Measurements from ENCODE around the gene ATP5ME.
"Not testable (repeated sequence)": the region's sequence is repeated elsewhere in the genome, so short reads cannot be mapped to it uniquely, and the experiment has no call there.

ATP5ME gene, protein sequence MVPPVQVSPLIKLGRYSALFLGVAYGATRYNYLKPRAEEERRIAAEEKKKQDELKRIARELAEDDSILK

DNA sequence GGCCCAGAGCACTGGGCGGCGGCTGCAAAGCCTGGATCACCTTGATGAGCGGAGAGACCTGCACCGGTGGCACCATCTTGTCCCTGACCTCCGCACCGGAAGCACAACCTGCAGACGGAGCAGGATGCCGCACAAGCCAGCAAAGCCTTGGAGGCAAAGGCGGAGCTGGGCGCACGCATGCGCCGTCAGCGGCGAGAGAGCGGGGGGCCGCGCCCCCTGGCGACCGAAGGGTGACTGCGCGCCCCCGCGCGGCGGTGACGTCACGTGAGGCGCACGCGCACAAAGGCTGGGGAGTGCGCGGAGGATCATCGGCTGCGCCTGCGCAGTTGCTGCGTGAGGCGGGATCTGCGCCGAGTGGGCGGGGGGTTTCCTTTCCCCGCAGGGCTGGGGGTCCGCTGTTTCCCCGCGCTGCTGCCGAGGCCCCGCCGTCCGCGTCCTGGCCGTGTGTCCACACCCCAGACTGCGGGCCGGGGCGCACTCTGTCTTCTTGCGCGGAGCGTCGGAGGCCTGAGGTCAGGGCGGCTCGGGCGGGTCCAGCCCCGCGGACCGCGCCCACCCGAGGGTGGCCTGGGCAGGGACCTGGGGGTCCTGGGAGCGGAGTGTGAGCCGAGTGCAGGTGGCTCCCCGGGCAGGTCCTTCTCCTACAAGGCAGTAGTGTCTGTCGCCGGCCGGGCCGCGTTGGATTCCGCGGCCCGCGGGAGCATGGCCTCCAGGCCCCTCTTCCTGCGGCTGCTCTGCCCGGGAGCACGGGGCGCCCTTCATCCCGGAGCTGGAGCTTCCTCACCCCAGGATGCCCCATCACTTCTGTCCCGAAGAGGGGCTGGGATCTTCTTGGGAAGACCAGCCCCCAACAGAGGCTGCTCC lies at the start of gene ATP5ME, which contains the start of gene MYL5:
TSS of gene ATP5ME (minus strand) at position 105 of the 864 bp plus-strand sequence. CDS start at position 76, 29 bp downstream.
TSS of gene MYL5 (plus strand) at position 371 of the 864 bp plus-strand sequence. CDS start 3,485 bp downstream, outside the sequence.
- DNase-seq (ENCODE audit: low spot score) = peak; percentile 99

DNA sequence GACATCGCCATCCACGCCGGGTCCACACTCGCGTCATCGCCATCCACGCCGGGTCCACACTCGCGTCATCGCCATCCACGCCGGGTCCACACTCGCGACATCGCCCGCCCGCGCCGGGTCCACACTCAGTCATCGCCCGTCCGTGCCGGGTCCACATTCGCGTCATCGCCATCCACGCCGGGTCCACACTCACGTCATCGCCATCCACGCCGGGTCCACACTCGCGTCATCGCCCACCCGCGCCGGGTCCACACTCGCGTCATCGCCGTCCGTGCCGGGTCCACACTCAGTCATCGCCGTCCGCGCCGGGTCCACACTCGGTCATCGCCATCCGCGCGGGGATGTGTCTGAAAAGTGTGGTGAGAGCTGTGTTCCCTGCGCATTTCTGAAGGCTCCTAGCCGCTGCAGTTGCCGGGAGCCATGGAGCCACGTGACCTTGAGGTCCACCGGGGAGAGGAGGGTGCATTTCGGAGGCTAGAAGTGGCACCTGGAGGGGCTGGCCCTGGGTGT lies 48.8 kb upstream of the ATP5ME start:
- DNase-seq (ENCODE audit: low spot score) = no peak

DNA sequence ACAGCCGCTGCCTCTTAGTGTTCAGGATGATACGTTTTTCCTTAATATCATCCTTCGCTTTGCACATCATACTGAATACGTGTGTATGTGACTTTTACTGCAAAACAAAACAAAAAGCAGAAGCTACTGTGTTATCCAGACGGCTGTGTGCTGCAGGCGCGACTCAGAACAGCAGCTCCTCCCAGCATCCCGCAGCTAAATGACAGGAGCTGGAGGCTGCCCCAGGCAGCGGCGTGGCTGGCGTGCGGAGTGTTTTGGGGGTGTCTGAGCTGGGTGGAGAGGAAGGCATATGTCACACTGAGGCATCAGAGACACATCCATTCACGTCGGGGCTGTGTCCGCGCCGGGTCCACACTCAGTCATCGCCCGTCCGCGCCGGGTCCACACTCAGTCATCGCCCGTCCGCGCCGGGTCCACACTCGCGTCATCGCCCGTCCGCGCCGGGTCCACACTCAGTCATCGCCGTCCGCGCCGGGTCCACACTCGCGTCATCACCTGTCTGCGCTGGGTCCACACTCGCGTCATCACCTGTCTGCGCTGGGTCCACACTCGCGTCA lies 48.2 kb upstream of the ATP5ME start:
- no peak for DNase-seq (ENCODE audit: low spot score)

DNA sequence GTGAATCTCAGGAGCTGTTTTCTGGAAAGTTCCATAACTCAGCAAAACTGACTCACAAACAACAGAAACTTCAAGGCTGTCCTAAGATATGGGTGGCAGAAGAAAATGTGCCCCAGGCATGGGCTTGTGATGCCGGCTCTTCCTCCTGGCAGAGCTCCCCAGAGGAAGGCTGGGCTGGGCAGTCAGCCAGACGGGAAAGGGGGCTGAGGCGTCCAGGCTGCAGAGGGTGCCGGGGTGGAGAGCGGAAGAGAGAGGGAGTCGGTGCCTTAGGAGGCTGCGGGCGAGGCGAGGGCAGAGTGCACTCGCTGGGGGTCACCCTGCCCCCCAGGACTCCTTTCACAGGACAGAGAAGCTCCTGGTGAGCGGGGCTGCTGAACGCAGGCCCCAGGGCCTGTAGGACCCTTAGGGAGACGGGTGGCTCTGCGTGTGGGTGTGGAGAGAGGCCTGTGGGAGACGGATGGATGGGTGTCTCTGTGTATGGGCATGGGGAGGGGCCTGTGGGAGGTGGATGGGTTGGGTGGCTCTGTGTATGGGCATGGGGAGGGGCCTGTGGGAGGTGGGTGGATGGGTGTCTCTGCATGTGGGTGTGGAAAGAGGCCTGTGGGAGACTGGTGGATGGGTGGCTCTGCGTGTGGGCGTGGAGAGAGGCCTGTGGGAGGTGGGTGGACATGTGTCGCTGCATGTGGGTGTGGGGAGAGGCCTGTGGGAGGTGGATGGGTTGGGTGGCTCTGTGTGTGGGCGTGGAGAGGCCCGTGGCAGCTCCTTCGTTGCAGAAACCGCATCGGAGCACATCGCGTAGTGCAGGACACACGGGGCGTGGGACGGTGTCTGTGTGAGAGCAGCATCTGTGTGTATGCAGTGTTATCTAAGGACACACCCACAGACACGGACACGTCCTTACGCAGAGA lies 47.4 kb upstream of the ATP5ME start:
- DNase-seq (ENCODE audit: low spot score) = no peak

DNA sequence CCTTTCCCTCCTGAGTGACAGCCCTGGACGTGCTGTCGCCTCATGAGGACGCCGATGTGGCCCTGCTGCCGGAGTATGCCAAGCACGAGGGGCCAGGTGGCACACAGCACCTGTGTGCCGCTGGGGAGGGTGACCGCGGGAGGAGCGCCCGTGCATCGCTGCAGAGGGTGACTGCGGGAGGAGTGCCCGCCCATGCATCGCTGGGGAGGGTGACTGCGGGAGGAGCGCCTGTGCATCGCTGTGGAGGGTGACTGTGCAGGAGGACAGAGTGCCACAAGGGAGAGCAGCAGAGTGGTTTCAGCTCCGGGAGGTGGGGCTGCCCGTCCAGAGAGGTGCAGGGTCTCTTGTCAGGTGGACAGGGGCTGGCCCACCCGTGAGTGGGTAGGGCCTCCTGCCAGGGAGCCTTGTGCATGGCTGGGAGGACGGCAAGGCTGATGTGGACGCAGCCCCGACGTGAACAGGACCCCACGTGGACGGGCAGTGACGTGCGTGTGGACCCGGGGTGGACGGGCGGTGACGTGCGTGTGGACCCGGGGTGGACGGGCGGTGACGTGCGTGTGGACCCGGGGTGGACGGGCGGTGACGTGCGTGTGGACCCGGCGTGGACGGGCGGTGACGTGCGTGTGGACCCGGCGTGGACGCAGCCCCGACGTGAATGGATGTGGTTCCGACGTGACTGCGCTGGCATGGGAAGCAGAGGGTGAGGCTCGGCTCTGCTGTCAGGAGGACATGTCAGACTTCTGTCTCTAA lies 46.2 kb upstream of the ATP5ME start:
- no peak for DNase-seq (ENCODE audit: low spot score)

DNA sequence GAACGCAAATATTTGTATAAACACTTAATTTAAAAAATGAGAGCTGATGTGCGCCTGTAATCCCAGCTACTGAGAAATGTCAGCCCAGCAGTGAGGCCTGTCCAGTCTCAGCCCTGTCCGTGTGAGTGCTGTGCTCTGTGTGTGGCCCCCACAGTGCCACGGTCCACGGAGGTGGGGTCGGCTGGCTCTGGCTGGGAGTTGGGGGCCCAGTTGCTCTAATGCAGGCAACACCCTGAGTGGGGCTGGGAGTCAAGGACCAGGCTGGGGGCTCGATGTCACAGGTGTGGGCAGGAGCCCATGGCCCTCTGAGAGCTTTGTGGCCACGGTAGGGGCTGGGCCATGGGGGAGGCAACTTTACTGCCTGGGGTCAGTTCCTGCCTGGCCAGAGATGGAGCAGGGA lies 44.4 kb upstream of the ATP5ME start:
- no peak for DNase-seq (ENCODE audit: low spot score)

DNA sequence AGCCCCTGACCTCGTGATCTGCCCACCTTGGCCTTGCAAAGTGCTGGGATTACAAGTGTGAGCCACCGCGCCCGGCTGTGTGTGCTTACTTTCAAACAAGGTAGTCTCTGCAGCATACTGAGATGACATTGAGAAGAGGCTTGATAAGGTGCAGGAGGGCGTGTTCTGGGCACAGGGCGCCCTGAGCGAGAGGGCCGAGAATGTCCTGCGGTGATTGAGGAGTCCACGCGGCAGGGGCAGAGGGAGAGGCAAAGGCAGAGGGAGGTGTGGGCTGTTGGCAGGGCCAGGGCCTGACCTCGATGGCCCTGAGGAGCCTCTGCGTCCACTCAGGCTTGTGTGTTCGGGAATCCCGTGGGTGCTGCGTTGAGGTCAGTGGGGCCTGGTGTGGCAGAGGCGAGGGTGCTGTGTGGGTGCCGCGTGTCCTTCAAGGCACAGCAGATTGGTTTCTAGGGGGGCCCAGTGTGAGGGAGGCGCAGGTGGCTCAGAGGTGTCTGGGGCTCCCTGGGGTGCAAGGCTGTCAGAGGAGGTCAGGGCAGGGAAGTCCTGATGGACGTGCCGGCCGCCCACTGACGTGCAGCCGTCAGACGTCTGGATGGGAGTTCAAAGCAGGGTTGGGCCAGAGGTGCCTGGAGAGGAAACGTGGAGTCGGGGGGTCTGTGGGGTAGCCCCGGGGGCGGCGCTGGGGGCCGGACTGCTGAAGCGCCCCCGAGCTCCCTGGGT lies 43.7 kb upstream of the ATP5ME start:
- no peak for DNase-seq (ENCODE audit: low spot score)

DNA sequence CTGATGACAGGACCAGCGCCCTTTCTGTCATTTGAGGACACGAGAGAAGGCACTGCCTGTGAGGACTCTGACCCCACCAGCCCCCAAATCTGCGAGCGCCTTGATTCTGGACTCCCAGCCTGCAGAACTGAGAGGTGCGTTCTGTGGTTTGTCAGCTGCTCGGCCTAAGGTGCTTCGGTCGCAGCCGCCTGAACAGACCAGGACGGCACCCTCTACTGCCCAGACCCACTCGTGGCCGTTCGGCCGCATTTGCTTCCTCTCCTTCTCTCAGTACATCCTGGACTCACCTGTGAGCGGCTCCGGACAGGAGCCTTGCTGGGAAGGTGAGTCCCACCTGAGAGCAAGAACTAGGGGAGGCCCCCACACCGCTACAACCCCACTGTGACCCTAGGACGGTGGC lies 40.0 kb upstream of the ATP5ME start:
- DNase-seq (ENCODE audit: low spot score) = no peak

DNA sequence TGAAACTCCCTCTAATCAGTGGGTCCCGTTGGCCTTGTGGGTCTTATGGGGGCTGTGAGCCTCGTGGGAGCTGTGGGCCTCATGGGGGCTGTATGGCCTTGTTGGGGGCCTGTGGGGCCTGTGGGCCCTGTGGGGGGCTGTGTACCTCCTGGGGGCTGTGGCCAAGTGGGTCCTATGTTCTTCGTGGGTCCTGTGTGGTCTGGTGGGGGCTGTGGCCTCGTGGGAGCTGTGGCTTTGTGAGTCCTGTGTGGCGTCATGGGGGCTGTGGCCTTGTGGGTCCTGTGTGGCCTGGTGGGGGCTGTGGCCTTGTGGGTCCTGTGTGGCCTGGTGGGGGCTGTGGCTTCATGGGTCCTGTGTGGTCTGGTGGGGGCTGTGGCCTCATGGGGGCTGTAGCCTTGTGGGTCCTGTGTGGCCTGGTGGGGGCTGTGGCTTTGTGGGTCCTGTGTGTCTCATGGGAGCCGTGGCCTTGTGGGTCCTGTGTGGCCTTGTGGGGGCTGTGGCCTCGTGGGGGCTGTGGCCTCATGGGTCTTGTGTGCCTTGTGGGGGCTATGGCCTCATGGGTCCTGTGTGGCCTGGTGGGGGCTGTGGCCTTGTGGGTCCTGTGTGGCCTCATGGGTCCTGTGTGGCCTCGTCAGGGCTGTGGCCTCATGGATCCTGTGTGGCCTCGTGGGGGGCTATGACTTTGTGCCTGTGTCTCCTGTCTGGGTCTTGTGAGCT lies 39.0 kb upstream of the ATP5ME start:
- DNase-seq (ENCODE audit: low spot score) = no peak

DNA sequence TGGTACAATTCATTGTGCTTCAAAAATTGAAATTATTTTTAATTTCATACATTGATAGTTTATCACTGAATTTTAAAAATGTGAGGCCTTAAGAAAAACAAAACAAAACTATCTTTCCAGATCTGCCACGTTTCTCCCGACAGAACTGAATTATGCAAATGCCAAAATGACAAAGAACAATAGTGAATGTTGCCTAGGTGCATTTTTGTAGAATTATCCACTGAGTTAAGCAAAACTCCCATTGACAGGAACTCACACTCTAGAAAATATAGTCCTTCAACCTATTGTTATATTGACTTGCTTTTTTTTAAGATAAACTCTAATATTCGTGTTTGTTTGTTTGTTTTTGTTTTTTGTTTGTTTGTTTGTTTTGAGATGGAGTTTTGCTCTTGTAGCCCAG lies 38.0 kb upstream of the ATP5ME start:
- no peak for DNase-seq (ENCODE audit: low spot score)

DNA sequence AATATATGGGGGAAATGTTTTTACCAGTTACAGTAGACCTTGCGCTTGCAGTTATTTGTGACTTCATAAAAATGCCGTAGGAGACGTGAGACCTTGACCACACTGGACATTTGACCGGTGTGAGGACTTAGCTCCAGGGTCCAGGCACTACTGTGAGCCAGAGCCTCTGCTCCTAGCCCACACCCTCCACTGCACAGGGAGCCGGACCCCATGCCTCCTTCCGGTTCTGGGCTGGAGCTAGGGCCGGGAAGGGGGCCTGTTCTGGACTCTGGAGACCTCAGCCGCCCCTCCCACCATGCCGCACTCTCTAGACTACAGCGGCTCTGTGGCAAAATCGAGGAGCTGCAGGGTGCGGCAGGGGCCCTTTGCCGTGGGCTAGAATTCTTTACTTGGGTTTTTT lies 36.8 kb upstream of the ATP5ME start:
- no peak for DNase-seq (ENCODE audit: low spot score)

DNA sequence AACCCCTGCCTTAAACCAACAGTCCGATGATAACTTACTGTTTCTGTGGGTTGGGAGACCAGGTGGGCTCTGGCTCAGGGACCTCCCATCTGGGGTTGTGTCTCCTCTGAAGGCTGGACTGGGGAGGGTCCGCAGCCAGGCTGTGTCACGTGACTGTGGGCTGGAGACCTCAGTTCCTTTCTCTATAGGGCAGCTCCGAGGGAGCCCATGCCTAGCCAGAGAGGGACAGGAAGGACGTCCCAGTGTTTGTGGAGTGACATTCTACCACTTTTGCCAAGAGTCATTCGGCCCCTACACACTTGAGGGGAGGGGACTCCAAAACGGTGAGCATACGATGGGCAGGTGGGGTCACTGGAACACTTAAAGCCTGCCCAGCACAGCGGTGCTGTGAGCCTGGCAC lies 36.0 kb upstream of the ATP5ME start:
- no peak for DNase-seq (ENCODE audit: low spot score)

DNA sequence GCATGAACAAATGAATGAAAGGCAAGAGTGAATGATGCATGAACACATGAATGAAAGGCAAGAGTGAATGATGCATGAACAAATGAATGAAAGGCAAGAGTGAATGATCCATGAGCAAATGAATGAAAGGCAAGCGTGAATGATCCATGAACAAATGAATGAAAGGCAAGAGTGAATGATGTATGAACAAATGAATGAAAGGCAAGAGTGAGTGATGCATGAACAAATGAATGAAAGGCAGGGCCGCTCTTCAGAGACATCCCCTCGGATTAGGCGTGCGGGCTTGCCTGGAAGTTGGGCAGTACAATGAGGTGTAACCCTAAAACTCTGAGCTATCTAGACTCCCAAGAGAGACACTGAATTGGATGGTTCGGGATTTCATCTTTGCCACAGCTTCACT lies 35.3 kb upstream of the ATP5ME start:
- DNase-seq (ENCODE audit: low spot score) = no peak

DNA sequence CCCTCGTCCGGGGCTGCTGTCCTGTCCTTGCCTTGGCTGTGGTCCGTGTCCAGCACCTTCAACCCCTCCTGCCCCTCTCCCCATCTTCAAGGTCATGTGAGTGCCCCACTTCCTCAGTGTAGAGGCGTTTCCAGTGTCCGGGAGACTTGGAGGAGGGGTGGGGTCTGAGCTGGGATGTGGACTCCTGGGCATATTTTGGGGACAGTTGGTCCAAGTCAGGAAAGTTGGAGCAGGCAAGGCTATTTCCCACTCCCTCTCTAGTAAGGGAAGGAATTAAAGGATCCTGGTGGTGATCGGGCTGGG lies 34.5 kb upstream of the ATP5ME start:
- DNase-seq (ENCODE audit: low spot score) = no peak

DNA sequence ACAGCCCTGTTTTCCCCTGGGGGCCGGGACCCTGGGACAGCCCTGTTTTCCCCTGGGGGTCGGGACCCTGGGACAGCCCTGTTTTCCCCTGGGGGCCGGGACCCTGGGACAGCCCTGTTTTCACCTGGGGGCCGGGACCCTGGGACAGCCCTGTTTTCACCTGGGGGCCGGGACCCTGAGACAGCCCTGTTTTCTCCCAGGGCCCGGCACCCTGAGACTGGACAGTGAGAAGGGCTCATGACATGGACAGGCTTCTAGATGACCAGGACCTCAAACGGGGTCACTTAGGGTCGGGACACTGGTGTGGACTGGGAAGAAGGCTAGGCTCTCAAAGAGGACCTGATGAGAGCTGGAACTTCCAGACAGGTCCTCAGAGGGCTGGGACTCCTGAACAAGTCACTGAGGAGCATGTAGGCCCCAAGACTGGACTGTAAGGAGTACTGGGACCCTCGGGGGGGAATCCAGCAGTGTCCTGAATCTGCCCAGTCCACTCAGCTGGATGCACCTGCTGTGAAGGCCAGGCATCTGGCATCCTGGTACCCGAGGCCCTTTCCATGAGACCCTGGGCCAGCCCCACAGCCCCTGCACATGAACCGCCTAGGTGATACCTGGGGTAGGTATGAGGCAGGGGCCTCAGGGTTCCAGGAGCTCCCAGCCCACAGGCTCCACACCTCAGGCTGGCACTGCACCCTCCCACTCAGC lies 34.0 kb upstream of the ATP5ME start:
- no peak for DNase-seq (ENCODE audit: low spot score)

DNA sequence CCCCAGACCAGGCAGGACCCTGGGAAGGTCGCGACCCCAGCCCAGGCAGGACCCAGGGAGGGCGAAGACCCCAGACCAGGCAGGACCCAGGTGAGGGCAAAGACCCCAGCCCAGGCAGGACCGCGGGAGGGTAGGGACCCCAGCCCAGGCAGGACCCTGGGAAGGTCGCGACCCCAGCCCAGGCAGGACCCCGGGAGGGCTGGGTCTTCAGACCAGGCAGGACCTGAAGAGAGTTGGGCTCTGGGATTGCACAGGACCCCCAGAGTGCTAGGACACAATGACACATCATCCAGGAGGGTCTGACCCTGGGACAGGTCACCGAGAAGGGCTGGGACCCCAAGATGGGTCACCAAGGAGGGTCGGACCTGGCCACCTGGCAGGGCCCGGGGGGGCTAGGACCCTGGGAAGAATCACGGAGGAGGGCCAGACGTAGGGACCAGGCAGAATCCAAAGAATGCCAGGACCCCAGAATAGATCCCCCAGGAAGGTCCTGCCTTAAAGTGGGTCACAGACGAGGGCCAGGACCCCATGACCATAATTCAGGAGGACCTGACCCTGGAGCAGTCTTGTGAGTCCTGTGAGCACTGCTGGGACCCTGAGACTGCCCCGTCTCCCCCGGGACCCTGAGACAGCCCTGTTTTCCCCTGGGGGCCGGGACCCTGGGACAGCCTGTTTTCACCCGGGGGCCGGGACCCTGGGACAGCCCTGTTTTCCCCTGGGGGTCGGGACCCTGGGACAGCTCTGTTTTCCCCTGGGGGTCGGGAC lies 32.9 kb upstream of the ATP5ME start:
- DNase-seq (ENCODE audit: low spot score) = no peak

DNA sequence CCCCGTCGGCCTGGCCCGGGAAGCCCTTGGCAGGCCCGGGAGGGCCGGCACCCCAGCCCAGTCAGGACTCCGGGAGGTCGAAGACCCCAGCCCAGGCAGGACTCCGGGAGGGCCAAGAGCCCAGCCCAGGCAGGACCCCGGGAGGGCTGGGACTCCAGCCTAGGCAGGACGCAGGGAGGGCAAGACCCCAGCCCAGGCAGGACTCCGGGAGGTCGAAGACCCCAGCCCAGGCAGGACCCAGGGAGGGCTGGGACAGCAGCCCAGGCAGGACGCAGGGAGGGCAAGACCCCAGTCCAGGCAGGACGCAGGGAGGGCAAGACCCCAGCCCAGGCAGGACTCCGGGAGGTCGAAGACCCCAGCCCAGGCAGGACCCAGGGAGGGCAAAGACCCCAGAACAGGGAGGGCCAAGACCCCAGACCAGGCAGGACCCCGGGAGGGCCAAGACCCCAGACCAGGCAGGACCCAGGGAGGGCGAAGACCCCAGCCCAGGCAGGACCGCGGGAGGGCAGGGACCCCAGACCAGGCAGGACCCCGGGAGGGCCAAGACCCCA lies 32.1 kb upstream of the ATP5ME start:
- DNase-seq (ENCODE audit: low spot score) = not testable (repeated sequence)

DNA sequence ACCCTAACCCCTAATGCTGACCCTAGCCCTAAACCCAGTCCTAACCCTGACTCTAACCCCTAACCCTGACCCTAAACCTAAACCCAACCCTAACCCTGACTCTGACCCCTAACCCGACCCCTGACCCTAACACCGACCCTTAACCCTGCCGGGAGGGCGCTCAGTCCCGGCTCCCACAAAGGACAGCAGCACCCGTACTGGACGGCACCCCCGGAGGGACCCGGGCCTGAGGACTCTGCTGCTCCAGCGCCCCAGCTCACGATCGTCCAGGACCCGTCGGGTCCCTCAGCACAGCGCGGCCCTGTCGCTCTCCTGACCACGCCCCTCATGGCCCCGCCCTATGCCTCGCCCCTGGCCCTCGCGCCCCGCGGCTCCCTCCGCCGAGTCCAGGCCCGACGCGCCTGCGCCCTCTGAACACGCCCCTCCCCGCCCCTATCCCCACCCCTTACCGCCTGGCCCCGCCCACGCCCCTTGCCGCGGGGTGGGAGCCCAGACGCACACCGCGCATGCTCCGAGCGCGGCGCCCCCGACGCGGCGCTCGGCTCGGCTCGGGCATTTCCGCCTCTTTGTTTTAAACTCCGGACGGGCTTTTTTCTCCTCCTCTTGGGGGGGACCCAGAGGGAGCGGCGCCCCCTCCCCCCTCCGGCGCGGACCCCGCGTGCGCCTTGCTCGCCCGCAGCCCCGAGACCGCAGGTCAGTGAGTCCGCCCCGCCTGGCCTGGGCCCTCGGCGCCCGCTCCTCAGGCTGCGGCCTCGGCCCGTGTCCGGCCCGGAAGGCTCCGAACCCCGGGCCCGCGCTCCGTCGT lies 31.4 kb upstream of the ATP5ME start, which contains the start of gene PCGF3:
TSS of gene PCGF3 (plus strand) at position 555 of the 805 bp plus-strand sequence. CDS start 27,849 bp downstream, outside the sequence.
- DNase-seq (ENCODE audit: low spot score) = peak; percentile 100

All from left forelimb (tissue), 1 donor.